Natural killer cell (primary cell): ENCODE results near the gene CMC2. TPM values are rescaled to one million over a fixed set of nuclear protein-coding genes. Genes with fewer than 3 reads are reported as not detected.
A peak's percentile ranks its signal among the peaks of the same experiment; 100 is the strongest.

Experiments used
- ATAC-seq, 3 donors: fragments of 150-1000 bp in 2 of 3; fragments of 200-7000 bp in 1 of 3; cut with Tn5 transposase; 1 replicate in 1 of 3; 2 replicates in 2 of 3; pipeline ENCODE4 v1.10.0; 2021; ENCODE audit warnings: mild to moderate bottlenecking in 2 of 3, moderate library complexity in 2 of 3
- DNase-seq, 2 donors: peaks; one replicate each; pipeline versions ENCODE4 v3.0.0 to v3.0.0-alpha.2; 2013 to 2021; ENCODE audit warnings: mixed read lengths in 1 of 2
- H3K27ac ChIP-seq: one replicate; pipeline ENCODE4 v1.5.1; 2013; ENCODE audit warnings: mild to moderate bottlenecking, low read length
- H3K27me3 ChIP-seq: one replicate; pipeline ENCODE4 v1.6.1; 2013; ENCODE audit warnings: low read length; ENCODE audit not compliant: control insufficient read depth, insufficient read depth
- H3K36me3 ChIP-seq: one replicate; pipeline ENCODE4 v1.6.1; 2013; ENCODE audit warnings: low read length; ENCODE audit not compliant: control insufficient read depth, insufficient read depth
- H3K4me1 ChIP-seq: one replicate; pipeline ENCODE4 v1.6.1; 2013; ENCODE audit warnings: low read length; ENCODE audit not compliant: control insufficient read depth, insufficient read depth
- H3K4me3 ChIP-seq: one replicate; pipeline ENCODE4 v1.5.1; 2013; ENCODE audit warnings: low read length
- H3K9me3 ChIP-seq: one replicate; pipeline ENCODE4 v1.6.1; 2013; ENCODE audit warnings: low read length; ENCODE audit not compliant: control insufficient read depth, insufficient read depth
- H3K27ac Mint-ChIP-seq, 2 donors: one replicate each; pipeline ENCODE4 v1.8.0; 2022; ENCODE audit warnings: mild to moderate bottlenecking in 2 of 2, mixed read lengths in 2 of 2, moderate library complexity in 1 of 2
- H3K27me3 Mint-ChIP-seq, 2 donors: one replicate each; pipeline ENCODE4 v1.8.0; 2022; ENCODE audit warnings: low read depth in 2 of 2, mixed read lengths in 2 of 2
- H3K36me3 Mint-ChIP-seq: one replicate; pipeline ENCODE4 v1.8.0; 2022; ENCODE audit warnings: mixed read lengths
- H3K4me1 Mint-ChIP-seq, 2 donors: one replicate each; pipeline ENCODE4 v1.8.0; 2022; ENCODE audit warnings: mixed read lengths in 2 of 2
- H3K4me3 Mint-ChIP-seq: one replicate; pipeline ENCODE4 v1.8.0; 2022; ENCODE audit warnings: mild to moderate bottlenecking, moderate library complexity, mixed read lengths
- H3K9me3 Mint-ChIP-seq, 2 donors: one replicate each; pipeline ENCODE4 v1.8.0; 2022; ENCODE audit warnings: mixed read lengths in 2 of 2
- WGBS: methylation state at CpG from one replicate; pipeline ENCODE4 v1.1.7; 2013; ENCODE audit warnings: missing lambda C conversion rate; ENCODE audit not compliant: insufficient coverage; 5-methylcytosine and 5-hydroxymethylcytosine counted together
- intact Hi-C: fragments of 100-400 bp; cut with micrococcal nuclease; formaldehyde crosslinking; loops from one replicate; pipeline ENCODE4 v1.14.2; 2022
- total RNA-seq, 4 donors: library from RNA; stranded (reverse); fragments of 120-200 nt in 1 of 4; gene quantifications; one replicate each; pipeline versions ENCODE4 v1.2.3 to v1.2.4, GENCODE V29; 2013 to 2022
- TF ChIP-seq, protein P1 (sequence below): fragments of 200-600 bp; IDR thresholded peaks from one replicate; pipeline ENCODE4 v1.8.0; 2022; ENCODE audit warnings: antibody characterized with exemption

CMC2 gene
- total RNA-seq, 3 donors from 2014 or later (not counting 1 experiment from before 2014, with no cell fraction given) = 52.3 to 63.5 (median 63.2) TPM

DNA sequence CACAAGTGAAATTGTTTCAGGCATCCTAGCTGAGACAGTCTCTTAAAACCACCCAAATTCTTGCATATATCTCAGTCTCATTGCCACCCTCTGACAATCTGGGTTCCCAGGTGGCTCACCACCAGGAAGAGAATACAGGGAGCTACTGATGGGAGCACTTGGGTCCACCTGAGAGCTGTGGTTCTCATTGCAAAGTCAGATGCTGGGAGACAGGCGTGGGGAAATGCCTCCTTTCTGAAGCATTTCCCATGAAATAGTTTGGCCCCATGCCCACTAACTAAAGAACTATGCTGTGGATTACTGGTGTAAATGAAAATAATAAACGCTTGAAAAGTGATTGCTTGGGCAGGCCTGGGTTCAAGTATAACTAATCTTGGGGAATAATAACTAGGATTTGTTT lies 70.3 kb downstream of the CMC2 start:
- Mint-ChIP-seq H3K9me3 (no peaks in the 10 kb centered on the region), H3K4me1 (peaks cover 5 to 12% of the 10 kb centered on the region in 2 donors), H3K36me3 (no peaks in the 10 kb centered on the region), H3K27me3 (peaks cover 31 to 34% of the 10 kb centered on the region in 2 donors), H3K27ac (no peak overlapping the region), H3K4me3 (no peak overlapping the region)
- ATAC-seq (no peak), DNase-seq (no peak)
- Histone ChIP-seq H3K27ac (no peak overlapping the region), H3K9me3 (no peaks in the 10 kb centered on the region), H3K36me3 (no peaks in the 10 kb centered on the region), H3K27me3 (peaks cover 6% of the 10 kb centered on the region), H3K4me1 (peaks cover 12% of the 10 kb centered on the region), H3K4me3 (no peak overlapping the region)
- WGBS = 85% methylated on average over 2 of the region's 2 CpGs
- TF ChIP-seq, protein P1, sequence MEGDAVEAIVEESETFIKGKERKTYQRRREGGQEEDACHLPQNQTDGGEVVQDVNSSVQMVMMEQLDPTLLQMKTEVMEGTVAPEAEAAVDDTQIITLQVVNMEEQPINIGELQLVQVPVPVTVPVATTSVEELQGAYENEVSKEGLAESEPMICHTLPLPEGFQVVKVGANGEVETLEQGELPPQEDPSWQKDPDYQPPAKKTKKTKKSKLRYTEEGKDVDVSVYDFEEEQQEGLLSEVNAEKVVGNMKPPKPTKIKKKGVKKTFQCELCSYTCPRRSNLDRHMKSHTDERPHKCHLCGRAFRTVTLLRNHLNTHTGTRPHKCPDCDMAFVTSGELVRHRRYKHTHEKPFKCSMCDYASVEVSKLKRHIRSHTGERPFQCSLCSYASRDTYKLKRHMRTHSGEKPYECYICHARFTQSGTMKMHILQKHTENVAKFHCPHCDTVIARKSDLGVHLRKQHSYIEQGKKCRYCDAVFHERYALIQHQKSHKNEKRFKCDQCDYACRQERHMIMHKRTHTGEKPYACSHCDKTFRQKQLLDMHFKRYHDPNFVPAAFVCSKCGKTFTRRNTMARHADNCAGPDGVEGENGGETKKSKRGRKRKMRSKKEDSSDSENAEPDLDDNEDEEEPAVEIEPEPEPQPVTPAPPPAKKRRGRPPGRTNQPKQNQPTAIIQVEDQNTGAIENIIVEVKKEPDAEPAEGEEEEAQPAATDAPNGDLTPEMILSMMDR = no peak
- intact Hi-C loops = no loop called here

DNA sequence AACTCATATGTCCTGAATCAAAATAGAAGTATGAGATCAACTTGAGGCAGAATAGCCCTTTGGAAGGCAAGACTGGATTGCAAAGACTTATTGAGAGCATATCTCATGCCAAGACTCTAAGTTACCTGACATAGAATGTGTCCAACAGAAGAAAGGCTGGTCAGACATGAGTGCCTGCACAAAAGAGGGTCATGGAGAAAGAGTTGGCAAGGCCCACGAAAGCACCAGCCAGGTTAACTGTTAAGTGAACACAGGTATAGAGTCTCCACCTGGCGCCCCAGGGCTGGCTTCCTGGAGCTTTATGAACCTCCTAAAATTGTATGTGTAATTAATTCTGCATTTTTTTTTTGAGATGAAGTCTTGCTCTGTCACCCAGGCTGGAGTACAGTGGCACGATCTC lies 71.0 kb downstream of the CMC2 start:
- Mint-ChIP-seq H3K36me3 (no peaks in the 10 kb centered on the region), H3K27ac (no peak overlapping the region), H3K4me3 (no peak overlapping the region), H3K9me3 (no peaks in the 10 kb centered on the region), H3K27me3 (peaks cover 31 to 34% of the 10 kb centered on the region in 2 donors), H3K4me1 (peaks cover 5 to 12% of the 10 kb centered on the region in 2 donors)
- no peak for DNase-seq
- WGBS = 89% methylated on average over 3 of the region's 3 CpGs
- ATAC-seq = no peak
- Histone ChIP-seq H3K4me1 (peaks cover 12% of the 10 kb centered on the region), H3K4me3 (no peak overlapping the region), H3K36me3 (no peaks in the 10 kb centered on the region), H3K27me3 (peaks cover 6% of the 10 kb centered on the region), H3K9me3 (no peaks in the 10 kb centered on the region), H3K27ac (no peak overlapping the region)
- intact Hi-C loops = no loop called here
- TF ChIP-seq, protein P1 = no peak

DNA sequence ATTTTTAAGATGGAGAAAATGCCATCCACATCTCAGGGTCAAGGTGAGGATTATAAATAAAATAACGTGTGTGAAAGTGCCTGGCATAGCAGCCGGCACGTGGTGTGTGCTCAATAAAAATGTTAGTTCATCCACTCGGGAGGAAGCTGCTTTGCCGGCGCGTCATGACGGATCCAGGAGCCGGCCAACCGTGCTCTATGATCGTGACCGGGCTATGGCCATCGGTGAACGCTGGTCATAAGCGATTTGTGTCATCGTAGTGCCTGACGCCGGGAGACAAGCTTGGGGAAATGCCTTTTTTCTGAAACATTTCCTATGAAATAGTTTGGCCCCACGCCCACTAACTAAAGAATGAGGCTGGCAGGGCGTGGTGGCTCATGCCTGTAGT lies 74.0 kb downstream of the CMC2 start:
- no peak for DNase-seq
- 36% methylated on average over 20 of the region's 20 CpGs for WGBS
- no peaks in the 10 kb centered on the region for H3K9me3 Mint-ChIP-seq
- TF ChIP-seq, protein P1 = no peak
- ATAC-seq = no peak
- H3K27ac ChIP-seq = no peak overlapping the region
- H3K4me3 ChIP-seq = no peak overlapping the region
- H3K27me3 ChIP-seq = peaks cover 6% of the 10 kb centered on the region
- no peaks in the 10 kb centered on the region for H3K36me3 ChIP-seq
- intact Hi-C loops = no loop called here
- peaks cover 12% of the 10 kb centered on the region for H3K4me1 ChIP-seq
- peaks cover 39 to 44% of the 10 kb centered on the region in 2 donors for H3K27me3 Mint-ChIP-seq
- no peak overlapping the region for H3K27ac Mint-ChIP-seq
- H3K36me3 Mint-ChIP-seq = no peaks in the 10 kb centered on the region
- peaks cover 5 to 12% of the 10 kb centered on the region in 2 donors for H3K4me1 Mint-ChIP-seq
- no peaks in the 10 kb centered on the region for H3K9me3 ChIP-seq
- peak overlapping the region; percentile 89 for H3K4me3 Mint-ChIP-seq
